A549 (cell line): Measurements from ENCODE around the gene KHSRP.

ENCODE experiments used
- KDM5A ChIP-seq: fragments of 200-600 bp; sonication (generic); IDR thresholded peaks from 2 replicates; pipeline ENCODE4 v1.6.1; 2016; ENCODE audit warnings: antibody characterized with exemption, mild to moderate bottlenecking
- PHF8 ChIP-seq: fragments of 200-600 bp; sonication (generic); IDR thresholded peaks from 2 replicates; pipeline ENCODE4 v1.6.1; 2016; ENCODE audit warnings: low read depth, mild to moderate bottlenecking, antibody characterized with exemption, moderate library complexity, borderline replicate concordance
- RAD21 ChIP-seq, 2 experiments: fragments of >200 bp in 1 of 2; sonication (Bioruptor Twin) in 1 of 2; formaldehyde crosslinking in 1 of 2; IDR thresholded peaks in 1 of 2; conservative IDR thresholded peaks in 1 of 2; 2 replicates in 1 of 2; 3 replicates in 1 of 2; pipeline ENCODE4 v1.6.1; 2012 to 2018; ENCODE audit warnings: inconsistent platforms in 1 of 2
- TF ChIP-seq, protein P1 (sequence below): fragments of >200 bp; sonication (Bioruptor Twin); formaldehyde crosslinking; IDR thresholded peaks from 3 replicates; pipeline ENCODE4 v1.5.1; 2016
- TF ChIP-seq, protein P2 (sequence below): fragments of 150-350 bp; IDR thresholded peaks from 2 replicates; pipeline ENCODE4 v1.6.1; 2014; ENCODE audit warnings: low read depth, mild to moderate bottlenecking, low read length

DNA sequence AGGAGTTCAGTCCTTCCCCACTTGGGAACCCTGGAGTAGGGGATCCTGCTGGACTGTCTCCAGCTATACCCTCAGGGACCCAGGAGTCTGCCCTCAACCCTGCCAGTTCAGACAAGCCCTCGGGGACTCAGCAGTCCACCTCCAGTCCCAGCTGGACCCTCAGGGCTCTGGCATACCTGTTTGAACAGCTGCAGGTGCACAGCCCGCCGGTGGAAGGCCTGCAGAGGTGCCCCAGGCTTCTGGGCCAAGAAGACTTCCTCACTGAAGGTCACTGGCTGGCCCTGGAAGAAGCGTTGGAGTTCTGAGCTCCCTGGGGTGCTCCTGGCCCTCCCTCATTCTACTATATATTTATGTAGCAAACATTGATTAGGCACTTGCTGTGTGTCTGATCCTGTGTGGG, 48.1 kb upstream of the KHSRP start:
- TF ChIP-seq KDM5A (no peak), PHF8 (no peak), RAD21 (conservative IDR thresholded peaks at IDR 0.05 in 1 of 2, IDR thresholded peaks at IDR 0.05 in 1 of 2) (no peak)
- TF ChIP-seq, protein P1, sequence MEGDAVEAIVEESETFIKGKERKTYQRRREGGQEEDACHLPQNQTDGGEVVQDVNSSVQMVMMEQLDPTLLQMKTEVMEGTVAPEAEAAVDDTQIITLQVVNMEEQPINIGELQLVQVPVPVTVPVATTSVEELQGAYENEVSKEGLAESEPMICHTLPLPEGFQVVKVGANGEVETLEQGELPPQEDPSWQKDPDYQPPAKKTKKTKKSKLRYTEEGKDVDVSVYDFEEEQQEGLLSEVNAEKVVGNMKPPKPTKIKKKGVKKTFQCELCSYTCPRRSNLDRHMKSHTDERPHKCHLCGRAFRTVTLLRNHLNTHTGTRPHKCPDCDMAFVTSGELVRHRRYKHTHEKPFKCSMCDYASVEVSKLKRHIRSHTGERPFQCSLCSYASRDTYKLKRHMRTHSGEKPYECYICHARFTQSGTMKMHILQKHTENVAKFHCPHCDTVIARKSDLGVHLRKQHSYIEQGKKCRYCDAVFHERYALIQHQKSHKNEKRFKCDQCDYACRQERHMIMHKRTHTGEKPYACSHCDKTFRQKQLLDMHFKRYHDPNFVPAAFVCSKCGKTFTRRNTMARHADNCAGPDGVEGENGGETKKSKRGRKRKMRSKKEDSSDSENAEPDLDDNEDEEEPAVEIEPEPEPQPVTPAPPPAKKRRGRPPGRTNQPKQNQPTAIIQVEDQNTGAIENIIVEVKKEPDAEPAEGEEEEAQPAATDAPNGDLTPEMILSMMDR, result no peak
- TF ChIP-seq, protein P2, sequence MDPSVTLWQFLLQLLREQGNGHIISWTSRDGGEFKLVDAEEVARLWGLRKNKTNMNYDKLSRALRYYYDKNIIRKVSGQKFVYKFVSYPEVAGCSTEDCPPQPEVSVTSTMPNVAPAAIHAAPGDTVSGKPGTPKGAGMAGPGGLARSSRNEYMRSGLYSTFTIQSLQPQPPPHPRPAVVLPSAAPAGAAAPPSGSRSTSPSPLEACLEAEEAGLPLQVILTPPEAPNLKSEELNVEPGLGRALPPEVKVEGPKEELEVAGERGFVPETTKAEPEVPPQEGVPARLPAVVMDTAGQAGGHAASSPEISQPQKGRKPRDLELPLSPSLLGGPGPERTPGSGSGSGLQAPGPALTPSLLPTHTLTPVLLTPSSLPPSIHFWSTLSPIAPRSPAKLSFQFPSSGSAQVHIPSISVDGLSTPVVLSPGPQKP, result no peak
